ENCODE results near the gene CTSS.
"Not testable (repeated sequence)": the region's sequence is repeated elsewhere in the genome, so short reads cannot be mapped to it uniquely, and the experiment has no call there.

Gene CTSS
- total RNA-seq: 1,623 to 4,289 (median 2,517) reads per million in 18 experiments

- peak; percentile 79 to 97 for DNase-seq
Measured at GRCh38 chr1:150765296-150765976, at the start of gene CTSS. TSS of gene CTSS (minus strand) at chr1:150765778. CDS start at chr1:150764763, 1,015 bp downstream.

DNA sequence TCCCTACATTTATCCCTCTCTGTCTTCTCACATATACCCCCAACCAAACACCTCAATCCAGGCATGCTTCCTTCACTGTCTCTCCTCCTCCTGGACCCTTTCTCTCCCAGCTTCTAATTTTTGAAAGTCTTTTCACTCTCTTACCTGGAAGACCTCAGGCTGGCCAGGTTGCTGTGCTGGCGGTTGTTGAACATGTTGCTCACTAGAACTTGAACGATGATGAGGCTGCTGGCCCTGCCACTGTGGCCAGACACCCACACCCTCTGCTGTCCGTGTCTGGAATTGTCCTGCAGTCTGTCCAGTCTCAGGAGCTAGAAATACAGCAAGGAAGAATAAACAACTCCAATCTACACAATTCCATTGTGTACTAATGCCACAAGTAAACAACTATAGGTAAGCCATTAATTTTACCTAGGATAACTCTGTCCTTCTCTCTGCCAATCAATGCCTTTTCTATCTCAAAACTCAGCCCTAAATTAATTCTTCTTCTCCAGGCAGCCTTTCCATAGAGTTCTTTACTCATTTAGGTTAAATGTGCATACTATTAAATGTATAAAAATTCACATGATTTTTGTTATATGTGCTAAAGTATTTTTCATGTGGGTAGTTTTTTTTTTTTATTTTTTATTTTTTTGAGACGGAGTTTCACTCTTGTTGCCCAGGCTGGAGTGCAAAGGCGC, 47.6 kb upstream of the CTSS start:
- peak; percentile 65 to 79 for DNase-seq

GRCh38 chr1:150810958-150811659, 45.5 kb upstream of the CTSS start:
- DNase-seq: no peak

- DNase-seq: peak; percentile 4 to 49
Measured at GRCh38 chr1:150809651-150810050, 44.1 kb upstream of the CTSS start.

GRCh38 chr1:150808846-150809245, 43.3 kb upstream of the CTSS start:
- DNase-seq: peak; percentile 30 to 61

DNA sequence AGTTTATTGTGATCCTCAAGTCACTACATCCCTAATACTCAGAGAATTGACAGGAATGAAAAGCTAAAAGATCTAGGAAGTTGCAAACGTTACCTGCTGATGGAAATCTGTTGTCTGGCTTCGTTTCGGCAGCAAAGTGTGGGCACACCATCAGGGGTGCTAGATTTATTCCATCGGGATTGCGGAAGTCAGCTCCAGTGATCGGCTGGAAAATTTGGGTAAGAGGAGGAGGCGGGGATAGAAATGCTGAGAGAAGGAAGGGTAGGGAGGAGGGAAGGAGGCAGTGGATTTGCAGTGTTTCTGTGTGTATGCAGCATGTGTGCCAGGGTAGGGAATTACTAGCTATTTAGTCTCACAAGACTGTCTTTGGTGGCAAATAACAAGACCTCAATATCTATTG, 42.5 kb upstream of the CTSS start, which contains the start of gene CTSK:
CTSK (minus strand) TSS at position 140 of the 400 bp plus-strand sequence. CDS start 1,455 bp downstream, outside the sequence.
- DNase-seq: no peak

GRCh38 chr1:150807249-150808023, 41.9 kb upstream of the CTSS start:
- peak in 1 of 2 donors; percentile 17 for DNase-seq

DNA sequence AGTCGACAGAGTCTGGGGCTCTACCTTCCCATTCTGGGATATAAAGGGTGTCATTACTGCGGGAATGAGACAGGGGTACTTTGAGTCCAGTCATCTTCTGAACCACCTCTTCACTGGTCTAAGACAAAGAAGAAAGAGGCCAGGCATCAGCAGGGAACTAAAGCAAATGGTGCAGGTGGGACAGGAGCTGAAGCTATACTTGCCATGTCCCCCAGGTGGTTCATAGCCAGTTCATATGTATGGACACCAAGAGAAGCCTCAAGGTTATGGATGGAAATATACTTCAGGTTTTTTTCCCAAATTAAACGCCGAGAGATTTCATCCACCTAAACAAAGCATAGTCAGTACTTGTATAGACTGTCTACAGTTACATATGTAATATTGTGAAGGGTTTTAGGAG, 40.3 kb upstream of the CTSS start:
- no peak for DNase-seq

DNA sequence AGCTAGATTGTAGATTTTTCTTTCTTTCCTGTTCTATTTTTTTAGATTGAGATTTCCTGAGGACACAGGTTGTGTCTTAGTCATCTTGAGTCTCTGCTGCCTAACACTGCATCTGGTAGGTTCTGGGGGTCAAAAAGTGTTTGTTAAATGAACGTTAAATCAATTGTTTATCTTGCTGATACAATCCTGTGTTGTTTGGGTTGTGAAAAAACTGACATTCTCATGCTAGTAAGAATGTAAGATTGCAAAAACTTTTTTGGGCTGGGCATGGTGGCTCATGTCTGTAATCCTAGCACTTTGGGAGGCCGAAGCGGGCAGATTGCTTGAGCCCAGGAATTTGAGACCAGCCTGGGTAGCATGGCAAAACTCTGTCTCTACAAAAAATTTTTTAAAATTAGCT, 39.1 kb upstream of the CTSS start:
- DNase-seq: no peak

DNA sequence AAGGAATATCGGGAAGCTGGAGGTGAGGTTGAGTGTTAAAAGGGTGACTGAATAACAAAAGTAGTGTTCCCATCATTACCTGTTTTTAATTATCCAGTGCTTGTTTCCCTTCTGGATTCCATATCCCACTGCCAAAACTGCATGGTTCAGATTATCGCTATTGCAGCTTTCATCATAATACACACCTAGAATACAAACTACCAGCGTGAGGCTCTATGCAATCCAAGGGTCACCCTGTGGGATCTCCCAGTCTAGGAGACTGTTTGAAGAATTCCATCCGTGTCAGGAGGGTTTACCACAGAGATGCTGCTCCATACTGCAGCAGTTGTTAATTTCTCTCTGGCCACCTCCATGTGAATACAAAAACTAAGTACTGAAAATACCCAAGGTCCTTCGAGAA, 33.5 kb upstream of the CTSS start:
- no peak for DNase-seq

DNA sequence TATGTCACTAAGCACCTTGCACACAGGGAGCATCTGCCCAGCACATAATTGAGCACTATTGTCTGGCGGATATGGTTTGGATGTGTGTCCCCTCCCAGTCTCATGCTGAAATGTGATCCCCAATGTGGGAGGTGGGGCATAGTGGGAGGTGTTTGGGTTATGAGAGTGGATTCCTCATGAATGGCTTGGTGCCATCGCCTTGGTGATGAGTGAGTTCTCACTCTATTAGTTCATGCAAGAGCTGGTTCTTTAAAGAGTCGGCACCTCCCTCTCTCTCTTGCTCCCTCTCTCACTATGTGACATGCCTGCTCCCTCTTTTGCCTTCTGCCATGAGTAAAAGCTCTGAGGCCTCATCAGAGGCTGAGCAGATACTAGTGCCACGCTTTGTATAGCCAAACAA, 32.9 kb upstream of the CTSS start:
- DNase-seq: no peak

GRCh38 chr1:150796374-150796773, 30.8 kb upstream of the CTSS start:
- DNase-seq: peak in 1 of 2 donors; percentile 8

GRCh38 chr1:150793778-150794177, 28.2 kb upstream of the CTSS start:
- not testable (repeated sequence) for DNase-seq

DNA sequence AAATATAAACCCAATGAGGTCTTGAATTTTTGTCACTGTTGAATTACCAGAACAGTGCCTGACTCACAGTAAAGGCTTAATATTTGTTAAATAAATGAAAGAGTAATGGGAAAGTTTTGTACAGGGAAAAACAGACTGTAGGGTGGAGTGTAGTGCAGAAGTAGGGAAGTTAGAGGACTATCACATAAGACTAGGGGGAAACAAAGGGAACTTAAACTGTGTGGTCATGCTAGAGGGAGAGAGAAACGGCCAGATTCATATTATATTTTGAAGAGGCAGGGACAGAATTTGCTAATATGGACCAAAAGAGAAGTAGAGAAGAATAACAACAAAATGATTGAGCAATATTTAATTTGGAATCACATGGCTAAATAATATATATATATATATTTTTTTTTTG, 27.6 kb upstream of the CTSS start:
- DNase-seq: peak; percentile 59 to 90

- DNase-seq: peak; percentile 85 to 93
Measured at GRCh38 chr1:150791585-150791984, 26.0 kb upstream of the CTSS start.

DNA sequence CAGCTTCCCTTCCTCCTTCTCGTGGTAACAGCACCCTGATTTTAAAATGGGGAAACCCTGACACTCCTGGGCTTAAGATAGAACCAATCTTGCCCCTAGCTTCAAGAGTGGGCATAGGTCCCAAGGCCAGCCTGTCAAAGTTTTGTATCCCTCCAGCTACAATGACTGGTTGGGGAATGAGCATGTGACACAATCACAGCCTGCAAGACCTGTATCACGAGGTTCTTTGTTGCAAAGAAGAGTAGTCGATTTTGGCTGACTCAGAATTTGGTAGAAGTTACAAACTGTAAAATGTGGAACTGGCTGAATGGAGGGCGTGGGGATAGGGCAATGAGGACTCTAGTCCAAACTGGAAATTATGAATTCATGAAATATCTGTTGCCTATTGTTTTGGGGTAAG, 23.8 kb upstream of the CTSS start:
- peak; percentile 91 to 96 for DNase-seq

GRCh38 chr1:150788946-150789345, 23.4 kb upstream of the CTSS start:
- no peak for DNase-seq

DNA sequence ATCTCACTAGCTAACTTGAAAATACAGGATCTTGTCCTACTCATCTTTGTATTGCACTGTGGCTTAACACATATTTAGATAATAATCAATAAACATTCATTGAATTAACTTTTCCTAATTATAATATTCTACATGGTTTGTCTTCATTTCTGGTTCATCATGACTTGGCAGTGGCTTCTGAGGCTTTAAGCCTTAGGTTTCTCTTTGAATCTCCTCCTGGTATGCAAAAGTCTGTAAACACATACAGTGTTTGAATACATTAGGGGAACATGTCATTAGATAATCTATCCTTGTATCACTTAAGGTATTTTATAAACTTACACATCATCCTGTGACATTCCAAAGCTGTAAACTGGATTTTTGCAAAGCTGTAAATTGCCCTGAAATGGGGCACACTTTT, 21.9 kb upstream of the CTSS start:
- no peak for DNase-seq

DNA sequence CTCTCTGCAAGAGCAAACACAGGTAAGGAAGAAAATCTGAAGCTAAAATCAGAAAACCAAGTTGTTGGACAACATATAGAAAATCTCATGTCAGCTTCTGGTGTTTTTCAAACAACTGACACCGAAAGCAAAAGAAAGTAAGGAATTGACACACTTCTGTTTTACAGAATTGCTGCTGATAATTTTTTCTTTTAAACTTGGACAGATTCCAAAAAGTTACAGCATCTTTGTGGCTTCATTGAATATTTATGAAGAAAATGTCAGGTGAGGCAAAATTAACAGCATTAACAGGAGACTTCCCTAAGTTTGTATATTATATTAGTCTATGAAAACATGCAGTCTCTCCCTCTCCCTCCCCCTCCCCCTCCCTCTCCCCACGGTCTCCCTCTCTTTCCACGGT, 14.9 kb upstream of the CTSS start:
- DNase-seq: peak; percentile 3 to 58

GRCh38 chr1:150778409-150778808, 12.8 kb upstream of the CTSS start:
- DNase-seq: no peak

DNA sequence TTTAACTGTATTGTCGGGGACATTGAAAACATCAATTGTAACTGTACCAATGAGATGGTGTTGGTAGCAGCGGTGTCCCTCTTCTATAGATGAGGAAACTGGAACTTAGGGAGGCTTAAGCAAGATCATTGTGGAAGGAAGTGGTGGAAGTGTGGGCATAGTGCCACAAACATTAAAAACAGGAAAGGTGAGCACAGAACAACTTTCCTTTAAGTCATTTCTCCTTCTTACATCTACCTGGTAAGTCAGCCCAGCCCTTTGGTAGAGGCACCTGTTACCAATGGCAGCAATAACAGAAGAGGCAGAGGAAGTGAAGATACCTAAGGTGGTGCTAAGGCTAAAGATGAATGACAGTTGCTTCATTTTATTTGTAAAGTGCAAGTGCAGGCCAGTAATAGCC, 12.0 kb upstream of the CTSS start:
- DNase-seq: peak; percentile 46

DNA sequence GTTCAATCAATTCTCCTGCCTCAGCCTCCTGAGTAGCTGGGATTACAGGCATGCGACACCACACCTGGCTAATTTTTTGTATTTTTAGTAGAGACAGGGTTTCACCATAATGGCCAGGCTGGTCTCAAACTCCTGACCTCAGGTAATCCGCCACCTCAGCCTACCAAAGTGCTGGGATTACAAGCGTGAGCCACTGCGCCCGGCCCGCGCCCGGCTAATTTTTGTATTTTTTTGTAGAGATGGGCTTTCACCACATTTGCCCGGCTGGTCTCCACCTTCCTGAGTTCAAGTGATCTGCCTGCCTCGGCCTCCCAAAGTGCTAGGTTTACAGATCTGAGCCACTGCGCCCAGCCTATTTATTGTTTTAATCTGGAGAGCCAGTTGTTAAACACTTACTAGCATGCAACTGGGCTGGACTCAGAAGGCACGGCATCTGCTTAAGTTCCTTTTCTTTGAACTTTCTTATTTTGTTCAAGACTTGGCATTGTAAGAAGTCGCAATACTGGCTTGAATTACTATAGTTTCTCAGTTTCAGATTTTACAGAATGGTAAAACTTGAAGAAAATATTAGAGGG, 10.4 kb upstream of the CTSS start:
- peak; percentile 34 to 35 for DNase-seq
